OCI-LY3 (cell line): ENCODE results near the gene SPP2.

Experiments used
- H2AFZ ChIP-seq: fragments of 200-600, 300-600 bp; shearing (Covaris generic); 2 replicates; pipeline ENCODE4 v1.6.0; 2014; ENCODE audit warnings: antibody characterized with exemption, low read depth, low read length
- H3K27ac ChIP-seq: fragments of 200-600, 300-600 bp; sonication (generic); 2 replicates; pipeline ENCODE4 v1.5.1; 2014; ENCODE audit warnings: mild to moderate bottlenecking, low read length, moderate library complexity, mixed read lengths
- H3K27me3 ChIP-seq: fragments of 200-600, 300-600 bp; sonication (generic); 2 replicates; pipeline ENCODE4 v1.6.1; 2014; ENCODE audit warnings: low read depth, low read length, mixed read lengths
- H3K36me3 ChIP-seq: fragments of 200-600, 300-600 bp; sonication (generic); replicated peaks from 2 replicates; pipeline ENCODE3; 2014; ENCODE audit warnings: low read depth, low read length, mixed read lengths
- H3K4me1 ChIP-seq: fragments of 300-600, 200-600 bp; sonication (generic); 2 replicates; pipeline ENCODE4 v1.6.1; 2014; ENCODE audit warnings: low read length, mixed read lengths
- H3K4me2 ChIP-seq: fragments of 200-600, 300-600 bp; sonication (generic); 2 replicates; pipeline ENCODE4 v1.6.1; 2014; ENCODE audit warnings: low read length, mixed read lengths
- H3K4me3 ChIP-seq: fragments of 300-600, 200-600 bp; sonication (generic); 2 replicates; pipeline ENCODE4 v1.5.1; 2014; ENCODE audit warnings: antibody characterized with exemption, mild to moderate bottlenecking, low read length, moderate library complexity
- H3K79me2 ChIP-seq: fragments of 300-600, 200-600 bp; shearing (Covaris generic); 2 replicates; pipeline ENCODE4 v1.6.1; 2014; ENCODE audit warnings: mild to moderate bottlenecking, low read length, mixed read lengths
- H3K9ac ChIP-seq: fragments of 300-600, 200-600 bp; shearing (Covaris generic); 2 replicates; pipeline ENCODE4 v1.6.0; 2014; ENCODE audit warnings: mild to moderate bottlenecking, low read length, moderate library complexity
- H3K9me3 ChIP-seq: fragments of 200-600, 300-600 bp; shearing (Covaris generic); 2 replicates; pipeline ENCODE4 v1.6.1; 2014; ENCODE audit warnings: low read length, mixed read lengths; ENCODE audit not compliant: insufficient read depth
- H4K20me1 ChIP-seq: fragments of 200-600, 300-600 bp; sonication (generic); 2 replicates; pipeline ENCODE4 v1.6.1; 2016; ENCODE audit warnings: low read length, mixed read lengths; ENCODE audit not compliant: insufficient read depth
- EZH2phosphoT487 ChIP-seq: fragments of 200-600 bp; shearing (Covaris generic); IDR thresholded peaks from 2 replicates; pipeline ENCODE4 v1.6.1; 2018; ENCODE audit warnings: antibody characterized with exemption, mixed run types, low read depth
- TF ChIP-seq, protein P1 (sequence below): fragments of 200-600, 300-600 bp; sonication (generic); IDR thresholded peaks from 2 replicates; pipeline ENCODE4 v1.5.1; 2014; ENCODE audit warnings: antibody characterized with exemption, low read length, low read depth

Gene SPP2

GRCh38 chr2:234024304-234024703 is 26.2 kb upstream of the SPP2 start:
- Histone ChIP-seq H3K4me1 (peaks cover 12% of the 10 kb centered on the region), H3K4me2 (no peak overlapping the region), H3K27me3 (peaks cover 12% of the 10 kb centered on the region; the same call in 1 of the 2 replicates), H3K9me3 (no peaks in the 10 kb centered on the region), H3K4me3 (no peak overlapping the region), H2AFZ (no peak overlapping the region), H3K79me2 (no peaks in the 10 kb centered on the region), H3K36me3 (no peaks in the 10 kb centered on the region), H3K27ac (no peak overlapping the region), H4K20me1 (no peaks in the 10 kb centered on the region), H3K9ac (no peak overlapping the region)
- TF ChIP-seq, protein P1, sequence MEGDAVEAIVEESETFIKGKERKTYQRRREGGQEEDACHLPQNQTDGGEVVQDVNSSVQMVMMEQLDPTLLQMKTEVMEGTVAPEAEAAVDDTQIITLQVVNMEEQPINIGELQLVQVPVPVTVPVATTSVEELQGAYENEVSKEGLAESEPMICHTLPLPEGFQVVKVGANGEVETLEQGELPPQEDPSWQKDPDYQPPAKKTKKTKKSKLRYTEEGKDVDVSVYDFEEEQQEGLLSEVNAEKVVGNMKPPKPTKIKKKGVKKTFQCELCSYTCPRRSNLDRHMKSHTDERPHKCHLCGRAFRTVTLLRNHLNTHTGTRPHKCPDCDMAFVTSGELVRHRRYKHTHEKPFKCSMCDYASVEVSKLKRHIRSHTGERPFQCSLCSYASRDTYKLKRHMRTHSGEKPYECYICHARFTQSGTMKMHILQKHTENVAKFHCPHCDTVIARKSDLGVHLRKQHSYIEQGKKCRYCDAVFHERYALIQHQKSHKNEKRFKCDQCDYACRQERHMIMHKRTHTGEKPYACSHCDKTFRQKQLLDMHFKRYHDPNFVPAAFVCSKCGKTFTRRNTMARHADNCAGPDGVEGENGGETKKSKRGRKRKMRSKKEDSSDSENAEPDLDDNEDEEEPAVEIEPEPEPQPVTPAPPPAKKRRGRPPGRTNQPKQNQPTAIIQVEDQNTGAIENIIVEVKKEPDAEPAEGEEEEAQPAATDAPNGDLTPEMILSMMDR = no peak
- no peak for TF ChIP-seq EZH2phosphoT487

GRCh38 chr2:234025466-234025865 is 25.0 kb upstream of the SPP2 start:
- no peaks in the 10 kb centered on the region for H3K79me2 ChIP-seq
- H3K27ac ChIP-seq = no peak overlapping the region
- no peaks in the 10 kb centered on the region for H4K20me1 ChIP-seq
- peaks cover 12% of the 10 kb centered on the region; the same call in 1 of the 2 replicates for H3K27me3 ChIP-seq
- peak overlapping the region; percentile 52; the same call in 1 of the 2 replicates for H2AFZ ChIP-seq
- H3K9ac ChIP-seq = 0 out of 2 replicates have a peak overlapping the region, but pooled peaks have one; percentile 5
- peak overlapping the region; percentile 93 for H3K4me2 ChIP-seq
- H3K4me1 ChIP-seq = peaks cover 12% of the 10 kb centered on the region
- H3K4me3 ChIP-seq = peak overlapping the region; percentile 68
- no peaks in the 10 kb centered on the region for H3K9me3 ChIP-seq
- no peaks in the 10 kb centered on the region for H3K36me3 ChIP-seq
- no peak for TF ChIP-seq EZH2phosphoT487
- TF ChIP-seq, protein P1 = no peak

GRCh38 chr2:234025891-234026401 is 24.6 kb upstream of the SPP2 start:
- Histone ChIP-seq H4K20me1 (no peaks in the 10 kb centered on the region), H3K9ac (0 out of 2 replicates have a peak overlapping the region, but pooled peaks have one; percentile 5), H3K4me2 (peak overlapping the region; percentile 93), H3K4me1 (peaks cover 12% of the 10 kb centered on the region), H3K27ac (no peak overlapping the region), H3K9me3 (no peaks in the 10 kb centered on the region), H3K79me2 (no peaks in the 10 kb centered on the region), H3K36me3 (no peaks in the 10 kb centered on the region), H3K27me3 (peaks cover 12% of the 10 kb centered on the region; the same call in 1 of the 2 replicates), H3K4me3 (peak overlapping the region; percentile 68), H2AFZ (peak overlapping the region; percentile 52; the same call in 1 of the 2 replicates)
- TF ChIP-seq, protein P1 = no peak
- TF ChIP-seq EZH2phosphoT487 = no peak

DNA sequence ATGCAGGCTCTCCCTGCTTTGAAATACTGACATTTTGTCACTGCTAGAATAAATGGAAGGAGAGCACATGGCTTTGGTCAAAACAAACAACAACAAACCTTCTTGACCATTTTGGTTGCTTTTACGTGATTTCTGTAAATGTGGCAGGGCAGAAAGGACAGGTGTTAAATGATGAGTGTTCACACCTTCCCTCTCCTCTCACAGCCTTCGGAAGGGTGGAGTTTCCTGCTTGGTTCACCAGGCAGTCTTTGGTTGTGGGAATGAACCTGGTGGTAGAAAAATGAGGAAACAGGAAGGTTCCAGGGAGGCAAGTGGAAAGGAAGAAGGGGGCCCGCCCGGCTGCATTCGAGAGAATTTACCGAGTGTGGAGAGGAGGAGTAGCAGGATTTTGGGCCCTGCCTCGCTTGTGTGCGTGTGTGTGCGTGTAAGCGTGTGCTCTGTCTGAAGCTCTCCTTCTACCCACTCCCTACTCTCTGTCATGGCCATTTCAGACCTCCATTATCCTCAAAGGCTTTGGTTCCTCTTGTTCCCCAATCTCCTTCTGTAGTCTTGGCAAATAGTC is 23.7 kb upstream of the SPP2 start:
- Histone ChIP-seq H3K4me2 (no peak overlapping the region), H3K36me3 (no peaks in the 10 kb centered on the region), H3K27ac (no peak overlapping the region), H3K9me3 (no peaks in the 10 kb centered on the region), H4K20me1 (no peaks in the 10 kb centered on the region), H3K9ac (no peak overlapping the region), H2AFZ (no peak overlapping the region), H3K27me3 (peaks cover 12% of the 10 kb centered on the region; the same call in 1 of the 2 replicates), H3K4me3 (no peak overlapping the region), H3K79me2 (no peaks in the 10 kb centered on the region), H3K4me1 (peaks cover 12% of the 10 kb centered on the region)
- TF ChIP-seq, protein P1 = no peak
- TF ChIP-seq EZH2phosphoT487 = no peak
